Lung (tissue), 12 donors: ENCODE measurements around the gene CALML6. TPM values are rescaled to one million over a fixed set of nuclear protein-coding genes. Genes with fewer than 3 reads are reported as not detected.

Source experiments
- ATAC-seq: fragments of 200-7000 bp; cut with Tn5 transposase; one replicate; pipeline ENCODE4 v1.9.1; 2020; ENCODE audit warnings: moderate number of reproducible peaks; ENCODE audit not compliant: insufficient read depth, low FRiP score
- DNase-seq, 3 donors: peaks; one replicate each; pipeline ENCODE4 v3.0.0-alpha.2; 2013 to 2017
- H3K27ac ChIP-seq, 2 donors: one replicate each; pipeline ENCODE4 v1.5.1; 2013; ENCODE audit warnings: mild to moderate bottlenecking in 2 of 2, moderate library complexity in 2 of 2, control low read depth in 1 of 2, inconsistent platforms in 1 of 2, low read depth in 1 of 2, low read length in 1 of 2
- H3K27me3 ChIP-seq, 3 donors: one replicate each; pipeline ENCODE4 v1.5.1; 2013; ENCODE audit warnings: low read length in 2 of 3; ENCODE audit not compliant: control insufficient read depth in 3 of 3, insufficient read depth in 3 of 3
- H3K36me3 ChIP-seq, 4 donors: one replicate each; pipeline ENCODE4 v1.5.1; 2013; ENCODE audit warnings: low read length in 4 of 4, mild to moderate bottlenecking in 1 of 4, moderate library complexity in 1 of 4; ENCODE audit not compliant: control insufficient read depth in 4 of 4, insufficient read depth in 4 of 4
- H3K4me1 ChIP-seq, 5 donors: one replicate each; pipeline ENCODE4 v1.5.1; 2013; ENCODE audit warnings: low read length in 5 of 5, mild to moderate bottlenecking in 2 of 5, moderate library complexity in 1 of 5; ENCODE audit not compliant: control insufficient read depth in 5 of 5, insufficient read depth in 5 of 5
- H3K4me3 ChIP-seq: one replicate; pipeline ENCODE4 v1.5.1; 2013; ENCODE audit warnings: mild to moderate bottlenecking, control low read depth, moderate library complexity
- H3K9ac ChIP-seq, 2 donors: one replicate each; pipeline ENCODE4 v1.5.1; 2013; ENCODE audit warnings: low read length in 2 of 2, control low read depth in 1 of 2; ENCODE audit not compliant: insufficient read depth in 1 of 2
- H3K9me3 ChIP-seq, 4 donors: one replicate each; pipeline ENCODE4 v1.5.1; 2013; ENCODE audit warnings: low read length in 3 of 4, mild to moderate bottlenecking in 1 of 4, moderate library complexity in 1 of 4; ENCODE audit not compliant: control insufficient read depth in 4 of 4, insufficient read depth in 3 of 4
- WGBS, 2 donors: extraction: QIAGEN DNeasy Blood & Tissue Kit; methylation state at CpG; one replicate each; pipeline ENCODE4 v1.1.7; 2013; 5-methylcytosine and 5-hydroxymethylcytosine counted together
- polyA plus RNA-seq, 2 donors: library from polyadenylated mRNA; stranded (reverse); fragments of 200-250 nt; gene quantifications; one replicate each; pipeline ENCODE4 v1.2.1, GENCODE V29; 2013
- total RNA-seq, 2 donors: library from RNA; depleted of rRNA in 1 of 2; stranded (reverse); fragments of >200 nt in 1 of 2; gene quantifications; one replicate each; pipeline ENCODE4 v1.2.1, GENCODE V29; 2014 to 2021
- TF ChIP-seq, protein P1 (sequence below): IDR thresholded peaks from 2 replicates; pipeline ENCODE4 v1.5.1; 2012; ENCODE audit warnings: mild to moderate bottlenecking; ENCODE audit errors: control extremely low read depth, extremely low read depth
- donor health status: control.
- donor health status: control.
- donor health status: Bipolar disorder and iron deficiency.
- donor health status: healthy.
- donor health status: DM: yes; HTN: yes; CAD: no.

The CALML6 gene
- total and polyA plus RNA-seq, 4 donors = 0.11 to 0.55 (median 0.34) TPM

DNA sequence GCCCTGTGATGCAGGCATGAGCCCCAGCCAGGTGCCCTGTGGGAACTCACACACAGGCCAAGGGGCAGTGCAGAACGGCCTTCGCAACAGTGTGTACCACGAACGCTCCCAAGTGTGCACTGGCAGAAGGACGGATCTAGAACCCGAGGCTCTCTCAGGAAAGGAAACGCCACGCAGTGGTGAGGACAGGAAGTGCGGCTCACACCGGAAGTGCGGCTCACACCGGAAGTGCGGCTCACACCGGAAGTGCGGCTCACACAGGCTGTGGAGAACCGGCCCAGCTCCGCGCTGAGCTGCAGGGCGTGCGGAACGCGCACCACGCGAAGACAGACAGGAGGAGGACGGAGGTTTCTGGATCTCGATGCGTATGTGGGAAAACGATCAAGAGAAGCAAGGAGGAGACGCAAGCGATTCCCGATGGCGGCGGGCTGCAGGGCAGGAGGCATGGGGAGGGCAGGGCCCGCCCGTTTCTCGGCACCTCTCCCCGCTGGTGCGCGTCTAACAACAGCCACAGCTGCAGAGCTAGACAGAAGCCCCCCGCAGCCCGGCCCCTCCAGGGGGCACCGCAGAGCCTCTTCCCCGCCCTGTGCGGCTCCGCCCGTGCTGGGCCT is 39.9 kb downstream of the CALML6 start:
- H3K27me3 ChIP-seq = no peaks in the 10 kb centered on the region
- H3K9me3 ChIP-seq = no peaks in the 10 kb centered on the region
- DNase-seq (peak in 1 of 3 donors; percentile 7), ATAC-seq (no peak)
- 64 to 88% methylated on average over 37 to 46 of the region's 46 CpGs for WGBS, 2 donors
- TF ChIP-seq, protein P1, sequence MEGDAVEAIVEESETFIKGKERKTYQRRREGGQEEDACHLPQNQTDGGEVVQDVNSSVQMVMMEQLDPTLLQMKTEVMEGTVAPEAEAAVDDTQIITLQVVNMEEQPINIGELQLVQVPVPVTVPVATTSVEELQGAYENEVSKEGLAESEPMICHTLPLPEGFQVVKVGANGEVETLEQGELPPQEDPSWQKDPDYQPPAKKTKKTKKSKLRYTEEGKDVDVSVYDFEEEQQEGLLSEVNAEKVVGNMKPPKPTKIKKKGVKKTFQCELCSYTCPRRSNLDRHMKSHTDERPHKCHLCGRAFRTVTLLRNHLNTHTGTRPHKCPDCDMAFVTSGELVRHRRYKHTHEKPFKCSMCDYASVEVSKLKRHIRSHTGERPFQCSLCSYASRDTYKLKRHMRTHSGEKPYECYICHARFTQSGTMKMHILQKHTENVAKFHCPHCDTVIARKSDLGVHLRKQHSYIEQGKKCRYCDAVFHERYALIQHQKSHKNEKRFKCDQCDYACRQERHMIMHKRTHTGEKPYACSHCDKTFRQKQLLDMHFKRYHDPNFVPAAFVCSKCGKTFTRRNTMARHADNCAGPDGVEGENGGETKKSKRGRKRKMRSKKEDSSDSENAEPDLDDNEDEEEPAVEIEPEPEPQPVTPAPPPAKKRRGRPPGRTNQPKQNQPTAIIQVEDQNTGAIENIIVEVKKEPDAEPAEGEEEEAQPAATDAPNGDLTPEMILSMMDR = no peak
- H3K4me3 ChIP-seq = no peak overlapping the region
- H3K9ac ChIP-seq = no peak overlapping the region
- H3K4me1 ChIP-seq = peaks cover 0 to 7% (median 0%) of the 10 kb centered on the region in 5 donors
- no peak overlapping the region for H3K27ac ChIP-seq
- H3K36me3 ChIP-seq = no peaks in the 10 kb centered on the region

DNA sequence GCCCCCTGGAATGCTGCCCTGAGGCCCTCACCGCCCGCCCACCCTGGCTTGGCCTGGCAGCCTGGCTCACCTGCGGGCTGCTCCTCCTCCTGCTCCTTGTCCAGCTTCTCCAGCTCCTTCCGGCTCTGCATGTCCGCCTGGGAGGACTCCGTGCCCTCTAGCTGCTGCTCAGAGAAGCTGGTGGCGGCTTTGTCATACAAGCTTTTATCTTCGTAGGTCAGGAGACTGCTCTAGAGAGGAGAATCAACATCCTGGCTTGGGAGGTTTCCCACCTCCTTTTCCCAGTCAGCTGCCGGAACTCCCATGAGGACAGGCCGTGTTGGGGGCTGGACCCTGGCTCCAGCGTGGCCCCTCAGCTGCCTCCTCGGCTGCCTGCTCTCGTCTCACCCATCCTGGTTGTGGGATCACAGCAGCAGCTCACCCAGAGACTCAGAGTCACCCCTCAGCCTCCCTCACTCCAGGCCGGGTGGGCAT is 40.6 kb downstream of the CALML6 start:
- no peaks in the 10 kb centered on the region for H3K9me3 ChIP-seq
- H3K27me3 ChIP-seq = no peaks in the 10 kb centered on the region
- H3K4me1 ChIP-seq = peaks cover 0 to 13% (median 0%) of the 10 kb centered on the region in 5 donors
- no peaks in the 10 kb centered on the region for H3K36me3 ChIP-seq
- DNase-seq (peak; percentile 24 to 59 (median 46)), ATAC-seq (no peak)
- no peak overlapping the region for H3K9ac ChIP-seq
- no peak overlapping the region for H3K4me3 ChIP-seq
- H3K27ac ChIP-seq = no peak overlapping the region
- WGBS, 2 donors = 65 to 74% methylated on average over 14 of the region's 14 CpGs
- TF ChIP-seq, protein P1 = no peak

- peaks cover 0 to 13% (median 0%) of the 10 kb centered on the region in 5 donors for H3K4me1 ChIP-seq
- no peaks in the 10 kb centered on the region for H3K9me3 ChIP-seq
- no peaks in the 10 kb centered on the region for H3K27me3 ChIP-seq
- no peaks in the 10 kb centered on the region for H3K36me3 ChIP-seq
- H3K9ac ChIP-seq = no peak overlapping the region
- ATAC-seq (no peak), DNase-seq (peak in 1 of 3 donors; percentile 6)
- no peak overlapping the region for H3K27ac ChIP-seq
- TF ChIP-seq, protein P1 = no peak
- WGBS, 2 donors = 83 to 84% methylated on average over 7 of the region's 7 CpGs
- no peak overlapping the region for H3K4me3 ChIP-seq
Measured at GRCh38 chr1:1956101-1956500, 41.0 kb downstream of the CALML6 start.
